SJSA1 (cell line): ENCODE measurements around the gene FAS. TPM values are rescaled to one million over a fixed set of nuclear protein-coding genes. Genes with fewer than 3 reads are reported as not detected.

Experiments
- DNase-seq, 2 experiments: peaks; one replicate each; pipeline ENCODE4 v3.0.0-alpha.2; 2015 to 2020; ENCODE audit warnings: low spot score in 2 of 2, low read depth in 1 of 2
- H3K27ac ChIP-seq: fragments of 250-450 bp; sonication (Bioruptor Pico); 2 replicates; pipeline ENCODE4 v1.5.1; 2020; ENCODE audit warnings: mild to moderate bottlenecking, moderate library complexity
- H3K27me3 ChIP-seq: fragments of 250-450 bp; sonication (Bioruptor Pico); replicated peaks from 2 replicates; pipeline ENCODE4 v1.5.1; 2020; ENCODE audit warnings: mild to moderate bottlenecking, moderate library complexity
- H3K36me3 ChIP-seq: fragments of 250-450 bp; sonication (Bioruptor Pico); 2 replicates; pipeline ENCODE4 v1.5.1; 2020; ENCODE audit warnings: mild to moderate bottlenecking
- H3K4me1 ChIP-seq: fragments of 250-450 bp; sonication (Bioruptor Pico); replicated peaks from 2 replicates; pipeline ENCODE4 v1.6.1; 2021; ENCODE audit warnings: mild to moderate bottlenecking
- H3K4me3 ChIP-seq: fragments of 250-450 bp; sonication (Bioruptor Pico); 2 replicates; pipeline ENCODE4 v1.5.1; 2020; ENCODE audit warnings: mild to moderate bottlenecking
- H3K9me3 ChIP-seq: fragments of 250-450 bp; sonication (Bioruptor Pico); replicated peaks from 2 replicates; pipeline ENCODE4 v1.5.1; 2020; ENCODE audit warnings: mild to moderate bottlenecking
- total RNA-seq: library from RNA; depleted of rRNA; stranded (reverse); fragments of >200 nt; shearing (Covaris generic); gene quantifications from 2 replicates; pipeline ENCODE4 v1.2.3, GENCODE V29; 2014; rRNA removed

FAS gene
- 20.6 and 25.6 TPM in 2 replicates for total RNA-seq

DNA sequence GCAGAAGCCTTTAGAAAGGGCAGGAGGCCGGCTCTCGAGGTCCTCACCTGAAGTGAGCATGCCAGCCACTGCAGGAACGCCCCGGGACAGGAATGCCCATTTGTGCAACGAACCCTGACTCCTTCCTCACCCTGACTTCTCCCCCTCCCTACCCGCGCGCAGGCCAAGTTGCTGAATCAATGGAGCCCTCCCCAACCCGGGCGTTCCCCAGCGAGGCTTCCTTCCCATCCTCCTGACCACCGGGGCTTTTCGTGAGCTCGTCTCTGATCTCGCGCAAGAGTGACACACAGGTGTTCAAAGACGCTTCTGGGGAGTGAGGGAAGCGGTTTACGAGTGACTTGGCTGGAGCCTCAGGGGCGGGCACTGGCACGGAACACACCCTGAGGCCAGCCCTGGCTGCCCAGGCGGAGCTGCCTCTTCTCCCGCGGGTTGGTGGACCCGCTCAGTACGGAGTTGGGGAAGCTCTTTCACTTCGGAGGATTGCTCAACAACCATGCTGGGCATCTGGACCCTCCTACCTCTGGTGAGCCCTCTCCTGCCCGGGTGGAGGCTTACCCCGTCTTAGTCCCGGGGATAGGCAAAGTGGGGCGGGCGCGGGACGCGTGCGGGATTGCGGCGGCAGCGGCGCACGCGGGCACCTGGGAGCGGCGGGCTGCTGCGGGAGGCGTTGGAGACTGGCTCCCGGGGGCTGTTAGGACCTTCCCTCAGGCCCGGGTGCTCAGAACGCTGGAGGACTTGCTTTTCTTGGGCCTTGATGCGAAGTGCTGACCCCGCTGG, at the start of gene FAS:
TSS of gene FAS (plus strand) at position 415 of the 777 bp plus-strand sequence. CDS start at position 494, 79 bp downstream.
- H3K27me3 ChIP-seq: no peaks in the 10 kb centered on the region
- peak within 1 kb of the TSS; percentile 69 for H3K4me3 ChIP-seq
- H3K36me3 ChIP-seq: no peaks in the 10 kb centered on the region
- H3K9me3 ChIP-seq: no peaks in the 10 kb centered on the region
- DNase-seq: peak; percentile 64 to 72
- H3K4me1 ChIP-seq: peaks cover 31% of the 10 kb centered on the region
- peak within 1 kb of the TSS; percentile 47 for H3K27ac ChIP-seq

DNA sequence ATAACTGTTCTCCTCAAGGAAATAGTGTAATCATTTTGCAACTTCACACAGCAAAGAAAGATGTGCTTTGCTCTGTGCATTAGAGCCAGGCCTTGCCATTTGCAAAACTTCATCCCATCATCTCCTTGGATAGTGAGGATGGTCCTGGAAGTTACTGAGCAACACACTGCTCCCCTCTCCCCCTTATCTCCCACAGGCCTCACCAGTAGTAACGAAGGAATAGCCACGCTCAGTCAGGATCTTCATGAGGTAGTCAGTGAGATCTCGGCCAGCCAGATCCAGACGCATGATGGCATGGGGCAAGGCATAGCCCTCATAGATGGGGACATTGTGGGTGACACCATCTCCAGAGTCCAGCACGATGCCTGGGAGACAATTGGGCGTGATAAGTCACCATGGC, 49.6 kb upstream of the FAS start:
- H3K27me3 ChIP-seq: no peaks in the 10 kb centered on the region
- no peaks in the 10 kb centered on the region for H3K9me3 ChIP-seq
- H3K4me3 ChIP-seq: no peak overlapping the region
- no peak overlapping the region for H3K27ac ChIP-seq
- no peak for DNase-seq
- H3K4me1 ChIP-seq: no peaks in the 10 kb centered on the region
- H3K36me3 ChIP-seq: peaks cover 100% of the 10 kb centered on the region

DNA sequence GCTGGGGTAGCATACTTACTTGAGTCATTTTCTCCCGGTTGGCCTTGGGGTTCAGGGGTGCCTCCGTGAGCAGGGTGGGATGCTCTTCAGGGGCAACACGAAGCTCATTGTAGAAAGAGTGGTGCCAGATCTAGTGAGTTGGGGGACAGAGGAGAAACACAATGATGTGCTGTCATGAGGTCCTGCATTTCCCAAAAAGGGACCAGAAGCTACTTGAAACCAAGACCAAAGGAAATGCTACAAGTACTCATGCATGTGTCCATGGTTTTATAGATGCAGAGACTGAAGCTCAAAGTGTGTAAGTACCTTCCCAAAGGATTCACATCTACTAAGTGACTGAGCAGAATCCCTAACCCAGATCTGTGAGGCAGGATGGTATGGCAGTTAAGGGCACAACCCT, 46.8 kb upstream of the FAS start:
- H3K27me3 ChIP-seq: no peaks in the 10 kb centered on the region
- no peaks in the 10 kb centered on the region for H3K4me1 ChIP-seq
- H3K4me3 ChIP-seq: no peak overlapping the region
- no peaks in the 10 kb centered on the region for H3K9me3 ChIP-seq
- peaks cover 97% of the 10 kb centered on the region for H3K36me3 ChIP-seq
- H3K27ac ChIP-seq: no peak overlapping the region
- no peak for DNase-seq

DNA sequence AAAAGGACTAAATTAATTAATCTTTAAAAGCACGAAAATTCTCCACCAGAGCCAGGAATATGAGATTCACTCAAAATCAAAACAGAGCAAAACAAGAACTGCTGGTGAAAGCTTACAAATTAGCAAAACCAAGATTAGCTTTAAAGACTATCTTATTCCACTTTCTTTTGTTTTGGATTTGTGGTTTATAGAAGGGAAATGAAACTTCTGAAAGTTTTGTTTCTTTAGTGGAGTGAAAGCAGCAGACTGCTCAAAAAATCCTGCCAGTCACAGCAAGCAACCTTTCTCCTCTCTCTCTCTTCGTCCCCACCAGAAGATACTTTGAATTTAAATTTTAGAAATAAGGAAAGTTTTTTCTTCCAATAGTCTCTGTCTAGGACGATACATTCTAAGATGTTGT, 45.8 kb upstream of the FAS start:
- peaks cover 7% of the 10 kb centered on the region for H3K4me1 ChIP-seq
- no peak overlapping the region for H3K4me3 ChIP-seq
- no peak overlapping the region for H3K27ac ChIP-seq
- no peaks in the 10 kb centered on the region for H3K9me3 ChIP-seq
- no peaks in the 10 kb centered on the region for H3K27me3 ChIP-seq
- peaks cover 90% of the 10 kb centered on the region for H3K36me3 ChIP-seq
- DNase-seq: no peak

DNA sequence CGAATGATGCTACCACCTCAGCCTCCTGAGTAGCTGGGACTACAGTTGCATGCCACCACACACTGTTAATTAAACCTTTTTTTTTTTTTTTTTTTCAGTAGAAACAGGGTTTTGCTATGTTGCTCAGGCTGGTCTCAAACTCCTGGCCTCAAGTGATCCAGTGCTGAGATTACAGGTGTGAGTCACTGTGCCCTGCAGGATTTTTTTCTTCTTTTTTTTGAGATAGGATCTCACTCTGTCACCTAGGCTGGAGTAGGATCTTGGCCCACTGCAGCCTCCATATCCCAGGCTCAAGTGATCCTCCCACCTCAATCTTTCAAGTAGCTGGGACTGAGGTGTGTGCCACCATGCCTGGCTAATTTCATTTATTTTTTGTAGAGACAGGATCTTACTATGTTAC, 44.4 kb upstream of the FAS start:
- peaks cover 85% of the 10 kb centered on the region for H3K36me3 ChIP-seq
- H3K27ac ChIP-seq: no peak overlapping the region
- DNase-seq: no peak
- no peaks in the 10 kb centered on the region for H3K27me3 ChIP-seq
- H3K9me3 ChIP-seq: no peaks in the 10 kb centered on the region
- peaks cover 21% of the 10 kb centered on the region for H3K4me1 ChIP-seq
- H3K4me3 ChIP-seq: no peak overlapping the region

DNA sequence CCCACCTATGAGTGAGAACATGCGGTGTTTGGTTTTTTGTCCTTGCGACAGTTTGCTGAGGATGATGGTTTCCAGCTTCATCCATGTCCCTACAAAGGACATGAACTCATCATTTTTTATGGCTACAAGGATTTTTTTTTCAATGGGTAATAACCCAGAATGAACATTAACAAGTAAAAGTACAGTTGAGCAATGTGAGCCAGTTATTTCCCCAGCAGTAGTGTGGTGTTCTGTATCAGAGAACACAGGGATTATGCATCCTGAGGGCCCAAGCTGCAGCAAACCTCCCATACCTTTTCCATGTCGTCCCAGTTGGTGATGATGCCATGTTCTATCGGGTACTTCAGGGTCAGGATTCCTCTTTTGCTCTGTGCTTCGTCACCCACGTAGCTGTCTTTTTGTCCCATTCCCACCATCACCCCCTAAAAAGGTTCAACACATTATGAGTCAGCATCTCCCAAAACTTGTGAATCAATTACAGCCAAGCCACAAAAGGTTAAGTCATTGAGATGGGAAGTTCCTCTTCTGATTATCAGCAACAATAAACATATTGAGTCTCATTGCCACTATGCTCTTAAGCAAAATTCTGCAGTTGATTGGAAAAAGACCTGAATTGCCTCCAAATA, 43.5 kb upstream of the FAS start:
- no peaks in the 10 kb centered on the region for H3K27me3 ChIP-seq
- peaks cover 29% of the 10 kb centered on the region for H3K4me1 ChIP-seq
- no peak overlapping the region for H3K4me3 ChIP-seq
- H3K9me3 ChIP-seq: no peaks in the 10 kb centered on the region
- H3K36me3 ChIP-seq: peaks cover 76% of the 10 kb centered on the region
- no peak for DNase-seq
- H3K27ac ChIP-seq: no peak overlapping the region

DNA sequence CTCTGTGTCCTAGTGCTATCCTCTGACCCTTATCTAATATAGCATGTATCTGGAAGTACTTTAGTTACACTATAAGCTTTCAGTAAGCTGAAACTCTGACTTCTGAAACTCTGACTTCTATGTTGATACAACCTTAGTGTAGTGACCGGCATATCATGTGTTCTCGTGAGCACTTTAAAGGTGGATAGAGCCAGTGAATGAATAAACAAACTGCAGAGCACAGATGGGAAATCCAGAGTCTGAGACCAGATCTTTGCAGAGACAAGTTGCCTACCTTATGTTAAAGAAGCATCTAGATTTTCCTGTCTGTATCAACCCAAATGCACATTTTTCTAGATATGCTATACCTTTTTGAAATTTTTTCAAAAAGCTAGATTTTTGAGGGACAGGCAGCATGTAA, 41.5 kb upstream of the FAS start:
- Histone ChIP-seq H3K36me3 (peaks cover 60% of the 10 kb centered on the region), H3K4me3 (no peak overlapping the region), H3K9me3 (no peaks in the 10 kb centered on the region), H3K27me3 (no peaks in the 10 kb centered on the region), H3K4me1 (peaks cover 45% of the 10 kb centered on the region), H3K27ac (no peak overlapping the region)
- no peak for DNase-seq

DNA sequence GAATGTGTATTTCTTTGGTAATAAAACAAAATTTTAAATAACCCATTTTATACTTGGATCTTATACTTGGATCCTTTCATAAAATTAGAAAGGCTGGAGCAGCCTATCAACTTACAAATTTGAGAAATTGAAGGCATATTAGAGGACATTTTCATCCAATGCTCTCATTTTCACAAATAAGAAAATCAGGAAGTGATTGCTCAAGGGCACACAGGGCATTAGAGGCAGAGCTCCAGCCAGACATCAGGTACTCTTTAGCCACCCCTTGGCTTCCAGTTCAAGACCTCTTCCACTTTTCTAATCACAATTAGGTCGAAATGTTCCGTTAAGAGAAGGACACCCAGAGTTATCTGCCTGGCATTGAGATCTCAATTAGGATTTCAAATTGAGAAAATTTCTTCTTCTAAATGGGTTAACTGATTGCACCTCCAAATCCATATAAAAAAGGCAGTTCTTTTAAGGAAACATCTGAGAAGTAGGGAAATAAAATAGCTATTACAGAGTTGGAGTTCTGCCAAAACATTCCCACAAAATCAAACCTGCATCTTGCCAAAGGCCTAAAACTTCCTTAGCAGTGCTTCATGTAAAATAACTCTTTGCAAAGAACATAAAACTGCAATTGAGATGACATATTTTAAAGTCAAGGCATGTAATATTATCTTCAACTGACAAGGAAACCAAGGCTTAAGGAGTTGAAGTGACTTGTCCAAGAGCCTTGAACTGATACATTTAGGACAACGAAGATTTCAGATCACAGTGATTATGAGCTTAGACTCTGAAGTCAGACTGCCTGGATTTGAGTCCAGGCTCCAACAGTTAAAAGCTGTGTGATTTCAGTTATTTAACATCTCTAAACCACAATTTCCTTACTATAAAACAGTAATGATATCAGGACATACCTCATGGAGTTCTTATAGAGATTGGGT, 40.4 kb upstream of the FAS start:
- Histone ChIP-seq H3K9me3 (no peaks in the 10 kb centered on the region), H3K4me1 (peaks cover 45% of the 10 kb centered on the region), H3K36me3 (peaks cover 49% of the 10 kb centered on the region), H3K27ac (peak overlapping the region; percentile 58), H3K4me3 (peak overlapping the region; percentile 32), H3K27me3 (no peaks in the 10 kb centered on the region)
- peak in 1 of 2 experiments; percentile 16 for DNase-seq

DNA sequence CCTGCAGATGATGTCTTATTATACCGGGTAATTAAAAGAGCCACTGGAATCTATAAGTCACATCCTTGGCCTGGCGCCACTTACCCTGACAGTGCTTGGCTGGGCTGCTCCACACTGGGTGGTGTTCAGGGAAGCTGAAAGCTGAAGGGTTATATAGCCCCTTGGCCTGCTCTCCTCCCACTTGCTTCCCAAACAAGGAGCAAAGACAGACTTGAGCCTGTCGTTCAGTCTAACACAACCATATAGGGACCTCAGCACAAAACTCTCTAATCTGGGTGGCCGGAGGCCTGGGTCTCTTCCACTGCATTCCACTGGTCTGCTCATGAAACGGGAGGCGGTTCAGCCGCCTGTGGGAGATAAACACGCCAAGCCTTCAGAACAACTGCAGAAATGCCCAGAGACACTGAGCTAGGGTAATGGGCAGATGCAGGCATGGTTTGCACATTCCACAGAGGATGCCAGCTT, 37.9 kb upstream of the FAS start, which contains the start of gene ACTA2:
TSS of gene ACTA2 (minus strand) at position 127 of the 465 bp plus-strand sequence. CDS start 3,843 bp downstream, outside the sequence.
- peak; percentile 74 to 85 for DNase-seq
- H3K36me3 ChIP-seq: peaks cover 27% of the 10 kb centered on the region

DNA sequence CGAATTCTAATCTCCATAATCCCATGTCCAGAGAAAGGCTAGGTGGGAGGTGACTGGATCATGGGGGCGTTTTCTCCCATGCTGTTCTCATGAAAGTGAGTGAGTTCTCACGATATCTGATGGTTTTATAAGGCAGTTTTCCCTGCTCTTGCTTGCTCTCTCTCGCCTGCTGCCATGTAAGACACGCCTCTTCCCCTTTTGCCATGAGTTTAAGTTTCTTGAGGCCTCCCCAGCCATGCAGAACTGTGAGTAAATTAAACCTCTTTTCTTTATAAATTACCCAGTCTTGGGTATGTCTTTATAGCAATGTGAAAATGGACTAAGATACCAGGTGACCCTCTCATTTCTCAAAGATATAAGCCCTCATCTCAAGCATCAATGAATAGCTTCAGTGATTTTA, 36.9 kb upstream of the FAS start:
- Histone ChIP-seq H3K4me3 (no peak overlapping the region), H3K27ac (no peak overlapping the region; the same call in 1 of the 2 replicates), H3K27me3 (no peaks in the 10 kb centered on the region), H3K9me3 (no peaks in the 10 kb centered on the region), H3K4me1 (peaks cover 45% of the 10 kb centered on the region), H3K36me3 (peaks cover 17% of the 10 kb centered on the region)
- DNase-seq: no peak

More for the DNA sequence above, 37.9 kb upstream of the FAS start, which contains the start of gene ACTA2:
- H3K27me3 ChIP-seq: no peaks in the 10 kb centered on the region
- peaks cover 45% of the 10 kb centered on the region for H3K4me1 ChIP-seq
- no peaks in the 10 kb centered on the region for H3K9me3 ChIP-seq
- H3K4me3 ChIP-seq: peak within 1 kb of the TSS; percentile 32
- H3K27ac ChIP-seq: peak within 1 kb of the TSS; percentile 32

DNA sequence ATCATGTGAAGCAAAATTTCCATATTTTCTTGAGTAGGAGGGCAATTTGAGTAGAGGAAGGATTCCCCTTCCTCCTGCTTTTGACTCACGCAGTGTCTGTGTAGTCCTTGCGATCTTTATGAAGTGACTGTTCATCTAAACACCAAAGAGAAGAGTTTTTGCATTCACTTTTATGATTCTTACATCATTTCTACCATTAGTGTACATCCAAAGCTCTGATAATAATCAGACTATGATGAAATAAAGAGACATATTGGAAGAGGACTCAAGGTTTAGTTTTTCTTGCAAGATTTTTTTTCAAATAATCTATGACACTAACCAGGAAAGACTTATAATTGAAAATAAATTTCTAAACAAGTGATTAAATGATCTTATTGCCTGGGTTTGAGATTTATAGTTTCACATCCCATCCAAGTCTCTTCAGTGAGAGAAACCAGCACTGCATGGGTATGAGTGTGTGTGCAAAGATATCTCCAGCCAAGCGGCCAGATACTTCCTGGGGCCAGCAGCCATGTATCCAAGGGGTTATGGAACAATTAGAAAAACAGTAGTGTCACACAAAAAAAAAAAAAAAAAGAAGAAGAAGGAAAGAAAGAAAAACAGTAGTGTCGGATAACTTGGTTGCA, 36.0 kb upstream of the FAS start:
- Histone ChIP-seq H3K27me3 (no peaks in the 10 kb centered on the region), H3K4me1 (peaks cover 40% of the 10 kb centered on the region), H3K4me3 (no peak overlapping the region), H3K27ac (no peak overlapping the region), H3K9me3 (no peaks in the 10 kb centered on the region), H3K36me3 (peaks cover 12% of the 10 kb centered on the region)
- no peak for DNase-seq

DNA sequence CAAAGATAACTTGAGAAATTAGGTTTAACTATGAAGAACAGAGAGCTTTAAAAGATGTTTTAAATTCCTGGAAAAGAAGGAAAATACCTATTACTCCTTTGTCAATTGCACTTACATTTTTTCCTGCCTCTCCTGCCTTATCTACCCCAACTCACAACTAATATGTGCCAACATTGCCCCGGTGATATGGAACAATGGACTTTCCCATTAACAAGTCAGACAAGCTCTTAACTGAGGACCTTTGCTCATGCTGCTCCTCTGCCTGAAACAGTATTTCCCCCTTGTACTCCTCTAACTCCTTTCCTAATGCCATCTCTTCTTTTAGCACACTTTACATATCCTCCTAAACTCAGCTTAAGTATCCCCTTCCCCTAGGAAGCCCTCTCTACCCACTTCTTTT, 33.2 kb upstream of the FAS start:
- H3K4me1 ChIP-seq: peaks cover 13% of the 10 kb centered on the region
- H3K9me3 ChIP-seq: no peaks in the 10 kb centered on the region
- DNase-seq: no peak
- no peak overlapping the region for H3K27ac ChIP-seq
- no peak overlapping the region for H3K4me3 ChIP-seq
- H3K27me3 ChIP-seq: no peaks in the 10 kb centered on the region
- H3K36me3 ChIP-seq: peaks cover 3% of the 10 kb centered on the region; the same call in 1 of the 2 replicates

DNA sequence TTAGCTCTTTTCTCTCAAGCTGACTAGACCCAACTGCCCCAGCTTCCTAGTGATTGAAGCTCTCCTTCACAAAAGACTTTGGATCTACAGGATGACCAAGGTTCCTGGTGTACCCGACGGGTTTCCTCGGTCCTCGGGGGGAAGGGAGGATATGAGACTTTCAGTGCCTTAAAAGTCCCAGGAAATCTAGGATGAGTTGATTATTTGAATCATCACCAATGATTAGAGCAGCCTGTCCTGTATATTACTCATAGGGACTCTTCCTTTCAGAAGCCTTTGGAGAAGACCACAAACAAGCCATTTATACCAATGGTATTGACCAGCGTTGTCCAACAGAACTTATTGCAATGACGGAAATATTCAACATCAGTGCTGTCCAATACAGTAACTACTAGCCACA, 31.9 kb upstream of the FAS start:
- Histone ChIP-seq H3K4me1 (no peaks in the 10 kb centered on the region), H3K4me3 (no peak overlapping the region), H3K9me3 (no peaks in the 10 kb centered on the region), H3K36me3 (no peaks in the 10 kb centered on the region), H3K27ac (no peak overlapping the region), H3K27me3 (no peaks in the 10 kb centered on the region)
- no peak for DNase-seq
